CD4-positive, alpha-beta T cell treated with Interleukin-21 for 1 hour (primary cell): ENCODE results near the gene NECAB2.

Experiments
- DNase-seq: peaks from one replicate; pipeline ENCODE4 v3.0.0-alpha.2; 2020

NECAB2 gene

GRCh38 chr16:84029297-84030047, 61.4 kb downstream of the NECAB2 start:
- DNase-seq = no peak

GRCh38 chr16:84031556-84031955, 63.5 kb downstream of the NECAB2 start:
- DNase-seq = no peak

GRCh38 chr16:84032458-84033178, 64.6 kb downstream of the NECAB2 start:
- DNase-seq = no peak

- no peak for DNase-seq
These were observed 65.5 kb downstream of the NECAB2 start for GRCh38 chr16:84033251-84034195.

GRCh38 chr16:84034516-84034915, 66.5 kb downstream of the NECAB2 start:
- DNase-seq = no peak

- DNase-seq = no peak
These were observed 68.1 kb downstream of the NECAB2 start for GRCh38 chr16:84036131-84036530.

GRCh38 chr16:84036982-84037425, 69.0 kb downstream of the NECAB2 start:
- DNase-seq = no peak

- DNase-seq = no peak
These were observed 70.4 kb downstream of the NECAB2 start for GRCh38 chr16:84038469-84038868.

GRCh38 chr16:84039696-84040095, 71.7 kb downstream of the NECAB2 start:
- DNase-seq = no peak

GRCh38 chr16:84040226-84040822, 72.3 kb downstream of the NECAB2 start:
- no peak for DNase-seq

- DNase-seq = no peak
These were observed 73.1 kb downstream of the NECAB2 start for GRCh38 chr16:84040823-84041820.

GRCh38 chr16:84041881-84042280, 73.8 kb downstream of the NECAB2 start:
- no peak for DNase-seq

GRCh38 chr16:84042308-84042878, 74.3 kb downstream of the NECAB2 start, which contains the start of gene SLC38A8:
SLC38A8 (minus strand) TSS chr16:84042795; CDS start chr16:84042157, 638 bp downstream.
- no peak for DNase-seq

- no peak for DNase-seq
These were observed 74.9 kb downstream of the NECAB2 start for GRCh38 chr16:84042879-84043485.

- no peak for DNase-seq
These were observed 75.6 kb downstream of the NECAB2 start for GRCh38 chr16:84043486-84044117.

GRCh38 chr16:84044118-84044488, 76.1 kb downstream of the NECAB2 start:
- DNase-seq = no peak

GRCh38 chr16:84045001-84045817, 77.2 kb downstream of the NECAB2 start:
- no peak for DNase-seq

- no peak for DNase-seq
These were observed 77.9 kb downstream of the NECAB2 start for GRCh38 chr16:84045818-84046470.

GRCh38 chr16:84047206-84047605, 79.2 kb downstream of the NECAB2 start:
- DNase-seq = no peak
